ENCODE measurements around the gene RPAIN. TPM values are rescaled to one million over a fixed set of nuclear protein-coding genes. Genes with fewer than 3 reads are reported as not detected.

RPAIN gene
- total and polyA plus RNA-seq, 2 of the 13 experiments (the other 11 are each of a cell fraction or from before 2014, with no cell fraction given): 42.1 to 58.5 TPM

- no peak for TF ChIP-seq ZNF280D (CRISPR knock-in tag; IDR thresholded peaks at IDR 0.05)
- TF ChIP-seq STAG1 (CRISPR knock-in tag; IDR thresholded peaks at IDR 0.05): peak; percentile 86
- no peak for TF ChIP-seq MEIS1 (CRISPR knock-in tag; IDR thresholded peaks at IDR 0.05; ENCODE audit: borderline replicate concordance)
- TF ChIP-seq ZSCAN22 (CRISPR knock-in tag; IDR thresholded peaks at IDR 0.05): peak; percentile 62; the same call in 1 of the 2 replicates
- no peak for TF ChIP-seq SP5 (CRISPR knock-in tag; IDR thresholded peaks at IDR 0.05; ENCODE audit: borderline replicate concordance, low read depth)
- no peak for TF ChIP-seq MED13 (CRISPR knock-in tag; IDR thresholded peaks at IDR 0.05)
- TF ChIP-seq ZBTB21 (CRISPR knock-in tag; IDR thresholded peaks at IDR 0.05): no peak
- no peak for TF ChIP-seq ZFP41 (CRISPR knock-in tag; IDR thresholded peaks at IDR 0.05; ENCODE audit: borderline replicate concordance)
- TF ChIP-seq PPARG (CRISPR knock-in tag; conservative IDR thresholded peaks at IDR 0.05): peak; percentile 55
- no peak for TF ChIP-seq FOSL1 (CRISPR knock-in tag; IDR thresholded peaks at IDR 0.05; ENCODE audit: borderline replicate concordance)
- TF ChIP-seq ASH2L (IDR thresholded peaks at IDR 0.05; ENCODE audit: insufficient read length, low read depth, low read length): peak; percentile 98
- TF ChIP-seq ZNF616 (CRISPR knock-in tag; IDR thresholded peaks at IDR 0.05; ENCODE audit: low read depth): peak; percentile 72; the same call in 1 of the 2 replicates
- TF ChIP-seq ZNF317 (CRISPR knock-in tag; IDR thresholded peaks at IDR 0.05): peak; percentile 89; the same call in 1 of the 2 replicates
- peak; percentile 98 for TF ChIP-seq SPEN (CRISPR knock-in tag; IDR thresholded peaks at IDR 0.05; ENCODE audit: low read depth)
- peak; percentile 76 for TF ChIP-seq RXRA (CRISPR knock-in tag; IDR thresholded peaks at IDR 0.05)
- peak; percentile 86 for TF ChIP-seq FLYWCH1 (CRISPR knock-in tag; IDR thresholded peaks at IDR 0.05)
- peak; percentile 70 for TF ChIP-seq YY1 (IDR thresholded peaks at IDR 0.05; ENCODE audit: insufficient read depth, insufficient replicate concordance, low read depth, low read length)
- TF ChIP-seq, protein P1, sequence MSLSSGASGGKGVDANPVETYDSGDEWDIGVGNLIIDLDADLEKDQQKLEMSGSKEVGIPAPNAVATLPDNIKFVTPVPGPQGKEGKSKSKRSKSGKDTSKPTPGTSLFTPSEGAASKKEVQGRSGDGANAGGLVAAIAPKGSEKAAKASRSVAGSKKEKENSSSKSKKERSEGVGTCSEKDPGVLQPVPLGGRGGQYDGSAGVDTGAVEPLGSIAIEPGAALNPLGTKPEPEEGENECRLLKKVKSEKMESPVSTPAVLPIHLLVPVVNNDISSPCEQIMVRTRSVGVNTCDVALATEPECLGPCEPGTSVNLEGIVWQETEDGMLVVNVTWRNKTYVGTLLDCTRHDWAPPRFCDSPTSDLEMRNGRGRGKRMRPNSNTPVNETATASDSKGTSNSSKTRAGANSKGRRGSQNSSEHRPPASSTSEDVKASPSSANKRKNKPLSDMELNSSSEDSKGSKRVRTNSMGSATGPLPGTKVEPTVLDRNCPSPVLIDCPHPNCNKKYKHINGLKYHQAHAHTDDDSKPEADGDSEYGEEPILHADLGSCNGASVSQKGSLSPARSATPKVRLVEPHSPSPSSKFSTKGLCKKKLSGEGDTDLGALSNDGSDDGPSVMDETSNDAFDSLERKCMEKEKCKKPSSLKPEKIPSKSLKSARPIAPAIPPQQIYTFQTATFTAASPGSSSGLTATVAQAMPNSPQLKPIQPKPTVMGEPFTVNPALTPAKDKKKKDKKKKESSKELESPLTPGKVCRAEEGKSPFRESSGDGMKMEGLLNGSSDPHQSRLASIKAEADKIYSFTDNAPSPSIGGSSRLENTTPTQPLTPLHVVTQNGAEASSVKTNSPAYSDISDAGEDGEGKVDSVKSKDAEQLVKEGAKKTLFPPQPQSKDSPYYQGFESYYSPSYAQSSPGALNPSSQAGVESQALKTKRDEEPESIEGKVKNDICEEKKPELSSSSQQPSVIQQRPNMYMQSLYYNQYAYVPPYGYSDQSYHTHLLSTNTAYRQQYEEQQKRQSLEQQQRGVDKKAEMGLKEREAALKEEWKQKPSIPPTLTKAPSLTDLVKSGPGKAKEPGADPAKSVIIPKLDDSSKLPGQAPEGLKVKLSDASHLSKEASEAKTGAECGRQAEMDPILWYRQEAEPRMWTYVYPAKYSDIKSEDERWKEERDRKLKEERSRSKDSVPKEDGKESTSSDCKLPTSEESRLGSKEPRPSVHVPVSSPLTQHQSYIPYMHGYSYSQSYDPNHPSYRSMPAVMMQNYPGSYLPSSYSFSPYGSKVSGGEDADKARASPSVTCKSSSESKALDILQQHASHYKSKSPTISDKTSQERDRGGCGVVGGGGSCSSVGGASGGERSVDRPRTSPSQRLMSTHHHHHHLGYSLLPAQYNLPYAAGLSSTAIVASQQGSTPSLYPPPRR (CRISPR knock-in tag; IDR thresholded peaks at IDR 0.05; ENCODE audit: borderline replicate concordance): no peak
- peak; percentile 91 for TF ChIP-seq THAP11 (CRISPR knock-in tag; IDR thresholded peaks at IDR 0.05)
- TF ChIP-seq, protein P2, sequence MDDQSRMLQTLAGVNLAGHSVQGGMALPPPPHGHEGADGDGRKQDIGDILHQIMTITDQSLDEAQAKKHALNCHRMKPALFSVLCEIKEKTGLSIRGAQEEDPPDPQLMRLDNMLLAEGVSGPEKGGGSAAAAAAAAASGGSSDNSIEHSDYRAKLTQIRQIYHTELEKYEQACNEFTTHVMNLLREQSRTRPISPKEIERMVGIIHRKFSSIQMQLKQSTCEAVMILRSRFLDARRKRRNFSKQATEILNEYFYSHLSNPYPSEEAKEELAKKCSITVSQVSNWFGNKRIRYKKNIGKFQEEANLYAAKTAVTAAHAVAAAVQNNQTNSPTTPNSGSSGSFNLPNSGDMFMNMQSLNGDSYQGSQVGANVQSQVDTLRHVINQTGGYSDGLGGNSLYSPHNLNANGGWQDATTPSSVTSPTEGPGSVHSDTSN (CRISPR knock-in tag; IDR thresholded peaks at IDR 0.05; ENCODE audit: borderline replicate concordance): 0 out of 2 replicates have a peak, but pooled peaks have one; percentile 68
- TF ChIP-seq, protein P3, sequence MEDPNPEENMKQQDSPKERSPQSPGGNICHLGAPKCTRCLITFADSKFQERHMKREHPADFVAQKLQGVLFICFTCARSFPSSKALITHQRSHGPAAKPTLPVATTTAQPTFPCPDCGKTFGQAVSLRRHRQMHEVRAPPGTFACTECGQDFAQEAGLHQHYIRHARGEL (CRISPR knock-in tag; IDR thresholded peaks at IDR 0.05): no peak
Observed at GRCh38 chr17:5438716-5439445, 18.9 kb downstream of the RPAIN start, which contains the start of gene C1QBP (continued).
